Dermis microvascular lymphatic vessel endothelial cell (primary cell): ENCODE results near the gene ASPRV1. TPM values are rescaled to one million over a fixed set of nuclear protein-coding genes. Genes with fewer than 3 reads are reported as not detected.

Experiments used
- DNase-seq, 2 donors: peaks; one replicate each; pipeline versions ENCODE4 v3.0.0 to v3.0.0-alpha.2; 2010; ENCODE audit warnings: low read depth in 2 of 2
- total RNA-seq: library from RNA; depleted of rRNA; stranded (reverse); fragments of >200 nt; gene quantifications from 2 replicates; pipeline ENCODE4 v1.2.1, GENCODE V29; 2014

Gene ASPRV1
- total RNA-seq, 1 donor from 2014 or later, result under 0.01 TPM

DNA sequence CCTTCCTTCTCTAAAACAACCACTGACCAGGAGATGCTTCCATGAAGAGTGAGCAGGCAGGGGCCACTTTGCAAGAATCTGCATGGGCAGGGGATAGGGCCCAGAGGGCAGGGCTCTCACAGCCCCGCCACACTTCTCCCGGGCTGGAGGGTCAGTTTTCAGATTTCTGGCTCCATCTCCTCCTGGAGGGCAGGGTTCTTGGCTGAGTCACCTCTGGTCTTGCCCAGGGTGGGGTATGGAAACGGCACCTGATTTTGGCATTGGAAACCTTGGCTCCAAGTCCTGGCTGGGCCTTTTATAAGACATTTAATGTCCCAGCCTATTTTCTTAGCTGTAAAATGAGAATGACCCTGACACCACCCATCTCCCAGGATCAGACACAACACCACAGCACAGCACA is 27.6 kb upstream of the ASPRV1 start:
- no peak for DNase-seq

DNA sequence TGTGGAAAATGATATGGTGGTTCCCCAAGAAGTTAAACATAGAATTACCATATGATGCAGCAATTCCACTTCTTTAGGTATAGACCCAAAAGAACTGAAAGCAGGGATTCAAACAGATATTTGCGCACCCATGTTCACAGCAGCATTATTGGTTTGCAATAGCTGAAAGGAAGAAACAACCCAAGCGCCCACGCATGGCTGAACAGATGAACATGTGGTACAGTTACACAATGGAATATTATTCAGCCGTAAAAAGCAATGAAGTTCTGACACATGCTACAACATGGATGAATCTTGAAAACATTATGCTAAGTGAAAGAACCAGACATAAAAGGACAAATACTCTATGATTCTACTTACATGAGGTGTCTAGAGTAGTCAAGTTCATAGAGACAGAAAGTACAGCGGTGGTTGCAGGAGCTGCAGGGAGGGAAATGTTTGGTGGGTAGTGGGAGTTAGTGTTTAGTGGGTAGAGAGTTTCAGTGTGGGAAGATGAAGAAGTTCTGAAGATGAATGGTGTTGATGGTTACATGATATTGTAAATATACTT is 26.7 kb upstream of the ASPRV1 start:
- no peak for DNase-seq

DNA sequence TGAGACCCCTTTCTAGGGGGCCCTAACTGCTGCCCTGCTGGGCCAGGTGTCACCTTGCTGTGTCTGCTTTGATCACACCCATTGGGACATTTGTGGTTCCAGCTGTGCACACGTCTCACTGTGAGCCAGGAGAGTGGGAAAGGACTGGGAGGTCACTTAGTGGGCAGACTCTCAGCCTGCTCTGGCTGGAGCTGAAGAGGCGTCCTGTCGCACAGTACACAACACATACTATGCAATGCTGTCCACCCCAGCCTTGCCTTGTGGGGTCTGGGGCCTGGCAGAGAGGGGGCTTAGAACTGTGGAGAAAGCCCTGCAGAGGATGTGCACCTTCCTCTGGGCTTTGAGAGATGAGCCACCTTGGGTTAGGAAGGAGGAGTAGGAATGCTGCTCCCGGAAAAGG is 25.3 kb upstream of the ASPRV1 start:
- no peak for DNase-seq

DNA sequence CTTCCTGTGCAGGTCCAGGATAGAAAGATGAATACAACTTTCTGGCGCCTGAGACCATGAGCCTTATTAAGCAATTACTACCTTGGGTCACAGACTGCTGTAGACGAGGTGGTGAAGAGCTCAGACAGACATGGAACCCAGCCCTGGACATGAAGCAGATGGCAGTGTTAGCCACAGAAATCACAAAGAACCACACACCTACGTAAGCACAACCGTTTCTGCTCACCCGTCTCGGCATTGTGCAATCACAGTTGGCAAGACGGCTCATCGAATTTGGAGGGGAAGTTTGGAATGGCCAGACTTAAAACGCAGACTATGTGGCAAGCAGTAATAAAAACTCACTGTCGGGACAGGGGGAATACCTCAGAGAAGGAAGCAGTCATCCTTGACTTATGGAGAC is 24.3 kb upstream of the ASPRV1 start:
- no peak for DNase-seq

DNA sequence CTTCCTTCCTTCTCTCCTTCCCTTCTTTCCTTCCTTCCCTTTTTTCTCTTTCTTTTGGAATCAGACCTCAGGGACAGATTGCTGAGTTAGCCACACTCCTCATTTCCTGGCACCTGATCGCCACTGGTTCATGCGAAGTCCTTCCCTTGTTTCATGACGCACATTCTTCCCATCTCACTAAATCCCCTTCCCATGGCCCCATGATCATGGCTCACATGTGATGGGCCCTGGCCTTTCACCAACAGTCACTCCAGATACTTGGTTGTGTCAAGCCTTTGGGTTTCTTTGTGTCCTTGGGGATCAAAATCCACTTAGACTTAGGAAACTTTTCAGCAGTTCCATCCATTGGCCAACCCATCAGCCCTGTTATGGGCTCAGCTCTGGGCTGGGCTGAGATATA is 23.8 kb upstream of the ASPRV1 start:
- no peak for DNase-seq

DNA sequence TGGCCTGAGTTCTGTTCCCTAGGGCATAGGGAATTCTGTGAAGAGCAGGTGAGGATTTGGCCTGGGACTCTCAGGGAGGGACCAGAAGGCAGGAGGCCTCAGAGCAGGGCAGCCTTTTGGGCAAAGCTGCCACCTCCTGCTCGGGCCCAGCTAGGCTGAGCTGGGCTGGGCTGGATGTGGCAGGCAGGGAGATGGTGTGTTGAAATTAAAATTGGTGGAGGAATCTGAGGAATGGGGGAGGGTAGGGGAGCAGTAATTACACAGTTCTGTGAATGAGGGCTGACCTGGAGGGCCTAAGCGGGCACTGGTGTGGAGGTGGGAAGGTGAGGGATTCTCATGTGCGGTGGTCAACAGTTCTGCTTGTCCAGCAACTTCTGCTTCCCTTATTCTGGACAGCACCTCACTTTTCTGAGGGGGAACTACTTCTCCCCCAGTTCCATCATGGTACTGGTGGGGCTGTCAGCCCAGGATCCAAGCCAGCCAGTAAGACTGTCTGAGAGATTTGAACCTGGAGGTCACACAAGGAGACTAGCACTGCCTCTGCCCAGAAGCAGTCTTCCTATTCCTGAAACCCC is 22.0 kb upstream of the ASPRV1 start:
- DNase-seq, result no peak

DNA sequence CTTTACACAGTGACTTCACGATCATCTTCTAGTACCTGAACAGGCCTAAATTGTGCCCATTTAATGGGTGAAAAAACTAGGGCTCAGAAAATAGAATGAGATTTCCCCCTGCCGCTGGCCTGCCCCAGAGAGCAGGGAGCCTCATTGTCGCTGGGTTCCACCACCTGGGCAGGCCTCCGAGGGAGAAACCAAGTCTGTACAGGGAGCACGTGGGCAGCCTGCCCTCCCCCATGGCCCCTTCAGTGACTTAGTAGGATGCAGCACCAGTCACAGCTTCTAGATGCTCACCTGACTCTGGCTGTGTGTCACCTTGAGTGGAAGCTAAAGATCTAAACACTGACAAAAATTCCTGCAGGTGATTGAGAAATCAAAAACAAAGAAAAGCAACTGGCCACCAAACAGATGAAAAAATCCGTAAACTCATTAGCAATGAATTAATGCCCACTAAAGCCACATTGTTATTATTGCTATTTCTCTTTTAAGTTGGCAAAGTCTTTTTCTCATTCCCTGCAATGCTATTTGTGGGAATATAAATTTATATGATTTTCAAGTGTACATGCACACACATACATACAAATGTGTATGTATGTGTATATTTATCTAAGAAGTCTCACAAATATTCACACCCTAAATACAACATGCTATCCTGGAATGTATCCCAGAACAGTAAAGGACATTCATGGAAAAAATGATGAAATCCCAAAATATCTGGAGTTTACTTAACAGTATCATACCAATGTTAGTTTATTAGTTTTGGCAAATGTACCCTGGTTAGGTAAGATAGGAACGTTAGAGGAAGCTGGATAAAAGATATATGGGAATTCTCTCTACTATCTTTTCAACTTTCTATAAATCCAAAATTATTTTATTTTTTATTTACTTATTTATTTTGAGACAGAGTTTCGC is 18.7 kb upstream of the ASPRV1 start:
- peak in 1 of 2 donors; percentile 63 for DNase-seq

DNA sequence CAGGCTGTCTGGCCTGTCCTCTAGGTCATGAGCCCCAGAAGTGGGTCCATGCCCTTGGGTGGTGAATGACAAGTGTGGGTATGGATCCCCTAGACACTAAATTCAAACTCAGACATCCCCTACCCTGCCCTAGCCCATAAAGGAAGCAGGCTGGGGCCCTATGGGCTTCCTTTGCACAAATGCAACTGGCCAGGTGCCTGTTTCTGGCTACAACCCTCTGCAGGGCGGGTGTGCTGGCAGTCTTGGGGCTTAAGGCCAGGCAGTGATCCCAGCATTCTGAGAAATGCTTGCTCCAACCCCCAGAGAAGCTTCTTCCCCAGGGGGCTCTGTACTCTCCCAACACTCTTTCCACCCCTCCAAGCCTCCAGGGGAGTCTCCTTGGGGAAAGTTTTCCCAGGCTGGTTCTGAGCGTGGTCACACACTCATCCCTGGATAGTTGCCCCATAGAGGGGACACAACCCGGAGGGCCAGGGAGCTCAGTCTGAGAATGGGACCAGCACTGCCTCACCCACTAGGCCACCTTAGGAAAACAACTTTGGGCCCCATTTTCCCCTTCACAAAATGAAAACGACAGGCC is 16.6 kb upstream of the ASPRV1 start:
- no peak for DNase-seq

DNA sequence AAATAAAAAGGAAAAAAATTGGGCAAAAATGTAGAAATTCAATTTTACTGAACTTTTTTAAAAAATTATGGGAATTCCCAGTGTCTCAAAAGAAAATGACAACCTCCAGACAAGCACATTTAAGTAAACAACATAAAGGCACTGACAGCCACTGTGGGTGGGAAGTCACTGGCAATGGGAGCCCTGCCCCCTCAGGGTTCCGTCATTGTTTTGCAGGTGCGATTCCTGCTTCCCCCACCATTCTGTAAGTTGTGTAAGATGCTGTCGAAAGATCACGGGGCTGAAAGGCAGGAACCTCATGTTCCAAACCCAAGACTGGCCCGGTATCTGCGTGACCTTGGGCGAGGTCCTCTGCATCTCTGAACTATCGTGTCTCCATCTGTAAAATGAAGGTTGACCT is 15.8 kb upstream of the ASPRV1 start:
- DNase-seq, result no peak

DNA sequence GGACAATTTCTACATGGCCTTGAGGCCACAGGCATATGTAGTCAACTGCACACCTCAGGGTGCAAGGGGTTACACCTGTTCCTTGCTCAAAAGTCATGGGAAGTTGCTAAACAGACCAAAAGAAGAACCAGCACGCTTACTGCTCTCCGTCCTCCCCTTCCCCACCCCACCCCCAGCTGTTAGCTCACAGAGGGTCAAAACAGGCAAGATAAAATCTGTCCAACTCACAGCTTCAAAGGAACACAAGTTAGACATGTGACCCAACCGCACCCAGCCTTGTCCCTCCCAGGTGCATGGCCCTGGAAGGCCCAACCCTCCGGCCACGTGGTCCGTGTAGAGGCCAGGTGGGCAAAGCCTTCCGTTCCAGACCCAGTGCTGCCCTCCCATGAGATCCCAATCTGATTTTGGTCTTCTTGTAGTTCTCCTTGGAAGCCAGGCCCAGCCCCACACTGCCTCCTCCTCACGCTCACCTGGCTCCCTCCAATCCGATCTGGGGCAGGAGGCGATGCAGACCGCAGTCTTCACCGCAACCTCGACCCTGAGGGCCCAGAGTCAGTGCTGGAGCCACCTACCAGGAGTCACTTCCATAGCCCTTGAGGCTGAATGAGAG is 14.5 kb upstream of the ASPRV1 start:
- no peak for DNase-seq

DNA sequence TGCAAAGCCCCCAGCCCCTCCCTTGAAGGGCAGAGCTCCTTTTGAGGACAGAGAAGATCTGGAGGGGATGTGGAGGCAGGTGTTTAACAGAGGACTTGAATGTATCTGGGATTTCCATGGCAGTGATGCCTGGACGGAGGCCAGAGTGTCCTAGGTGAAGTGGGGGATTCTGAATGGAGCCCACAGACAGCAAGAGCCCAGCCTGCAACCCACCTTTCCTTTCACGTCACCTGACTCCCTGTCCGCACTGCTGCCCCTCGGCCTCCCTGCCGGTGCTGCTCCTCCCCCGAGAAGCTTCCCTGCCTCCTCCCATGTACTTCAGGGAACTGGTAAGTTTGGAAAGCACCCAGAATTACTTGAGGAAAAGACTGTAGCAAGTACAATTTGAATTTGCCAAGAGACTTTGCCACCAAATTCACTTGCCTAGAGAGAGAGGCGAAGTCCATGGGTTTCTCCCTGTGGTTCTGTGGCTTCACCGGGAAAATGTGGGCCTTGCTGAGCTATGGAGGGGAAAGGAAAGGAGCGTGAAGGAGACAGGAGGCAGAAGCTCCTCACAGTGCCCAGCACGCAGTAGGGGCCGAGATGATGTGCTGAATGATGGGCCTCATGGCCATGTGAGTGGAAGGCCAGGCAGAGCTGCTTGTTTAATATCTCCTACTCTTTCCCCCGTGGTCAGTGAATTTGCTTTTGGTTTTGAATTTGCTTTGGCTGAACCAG is 13.9 kb upstream of the ASPRV1 start:
- no peak for DNase-seq

DNA sequence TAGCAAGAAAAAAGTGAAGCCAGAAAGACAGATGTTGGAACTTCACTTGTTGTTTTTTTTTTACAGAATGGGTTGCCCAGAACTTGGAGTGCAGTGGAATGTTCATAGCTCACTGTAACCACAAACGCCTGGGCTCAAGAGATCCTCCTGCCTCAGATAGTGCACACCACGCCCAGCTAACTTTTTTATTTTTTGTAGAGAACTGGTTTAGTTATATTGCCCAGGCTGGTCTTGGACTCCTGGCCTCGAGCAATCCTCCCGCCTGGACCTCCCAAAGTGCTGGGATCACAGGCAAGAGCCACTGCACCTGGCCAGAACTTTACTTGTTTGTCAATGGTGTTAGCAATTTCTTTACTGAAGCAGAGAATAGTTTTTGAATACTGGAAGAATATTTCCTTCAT is 11.9 kb upstream of the ASPRV1 start:
- no peak for DNase-seq

DNA sequence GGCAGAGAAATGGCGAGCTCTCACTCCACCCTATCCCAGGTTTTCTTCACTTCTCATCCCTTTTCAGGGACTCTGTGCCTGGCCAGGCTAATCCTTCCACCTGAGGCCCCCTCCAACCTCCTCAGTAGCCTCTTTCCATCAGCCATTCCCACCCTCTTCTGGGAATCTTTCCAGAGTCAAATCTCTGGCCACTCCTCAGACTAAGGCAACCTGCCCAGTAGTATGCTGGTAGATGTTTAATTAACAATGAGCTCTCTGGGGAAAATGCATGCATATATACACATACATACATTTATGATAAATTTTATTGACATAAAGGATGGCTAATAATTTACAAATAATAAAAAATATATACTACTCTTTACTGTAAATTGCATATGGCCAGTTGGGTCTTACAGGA is 11.4 kb upstream of the ASPRV1 start:
- DNase-seq, result no peak

DNA sequence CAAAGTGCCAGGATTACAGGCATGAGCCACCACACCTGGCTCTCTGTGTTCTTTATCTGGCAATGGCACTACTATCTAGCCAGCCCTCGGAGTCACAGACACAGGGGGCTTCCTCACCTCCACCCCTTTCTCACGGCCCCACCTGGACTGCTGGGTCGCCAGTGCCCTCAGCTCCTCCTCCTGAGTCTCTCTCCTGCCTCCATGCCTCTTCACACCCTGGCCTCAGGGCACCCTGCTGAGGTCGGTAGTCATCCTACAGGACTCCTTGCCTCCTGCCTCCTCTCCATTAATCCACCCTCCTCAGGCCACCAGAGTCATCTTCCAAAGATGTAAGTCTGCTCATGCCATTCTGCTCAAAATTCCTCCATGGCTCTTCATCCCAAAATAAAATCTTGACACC is 8.6 kb upstream of the ASPRV1 start:
- DNase-seq, result no peak

DNA sequence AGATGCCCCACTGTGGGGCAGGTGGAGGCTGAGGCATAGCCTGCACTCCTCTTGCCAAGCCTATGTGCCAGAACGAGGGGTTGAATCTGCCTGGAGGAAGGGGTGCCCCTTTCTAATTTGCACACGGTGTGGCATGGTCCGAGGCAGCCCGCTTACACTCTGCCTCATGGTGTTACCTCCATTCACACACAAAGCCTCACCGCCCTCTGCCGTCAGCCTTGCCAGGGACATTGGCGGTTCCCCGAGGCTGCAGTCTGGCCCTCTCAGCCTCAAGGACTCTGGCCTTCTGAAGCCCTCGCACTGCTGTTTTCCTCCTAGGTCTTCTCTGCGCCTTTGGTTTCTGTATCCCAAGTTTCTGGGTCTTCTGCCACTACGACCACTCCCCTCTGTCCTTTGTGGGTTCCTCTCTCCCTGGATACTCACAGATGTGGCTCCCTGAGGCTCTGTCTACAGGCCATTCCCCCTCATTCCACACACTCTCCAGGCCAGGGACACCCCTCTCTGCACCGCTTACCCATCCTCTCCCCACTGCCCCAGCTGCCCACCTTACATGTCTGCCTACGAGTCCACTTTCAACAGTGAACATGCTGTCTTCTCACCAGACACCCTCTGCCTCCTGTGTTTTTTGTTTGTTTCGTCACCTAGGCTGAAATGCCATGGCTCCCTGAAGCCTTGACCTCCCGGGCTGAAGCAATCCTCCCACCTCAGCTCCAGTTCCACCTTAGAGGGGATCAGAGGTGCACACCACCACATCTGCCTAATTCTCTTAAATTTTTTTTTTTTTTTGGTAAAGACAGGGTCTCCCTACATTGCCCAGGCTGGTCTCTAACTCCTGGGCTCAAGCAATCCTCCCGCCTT is 7.9 kb upstream of the ASPRV1 start:
- DNase-seq, result no peak

DNA sequence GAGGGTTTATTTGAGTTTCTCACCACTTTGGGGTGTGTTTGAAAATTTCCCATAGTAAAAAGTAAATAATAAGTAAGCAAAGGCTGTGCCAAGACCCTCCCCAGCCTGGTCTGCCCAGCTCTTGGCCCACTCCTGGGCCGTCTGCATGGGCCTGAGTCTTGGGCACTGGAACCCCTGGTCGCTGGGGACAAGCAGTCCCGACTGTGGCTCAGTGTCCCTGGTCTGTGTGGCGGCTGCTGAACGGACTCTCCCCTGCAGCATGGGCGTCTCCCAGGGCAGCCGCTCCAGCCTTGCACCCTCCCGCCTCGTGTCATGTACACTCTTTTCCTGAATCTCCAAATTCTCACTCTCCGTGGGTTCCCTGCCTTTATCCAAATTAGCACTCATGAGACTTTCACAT is 7.2 kb upstream of the ASPRV1 start:
- no peak for DNase-seq

DNA sequence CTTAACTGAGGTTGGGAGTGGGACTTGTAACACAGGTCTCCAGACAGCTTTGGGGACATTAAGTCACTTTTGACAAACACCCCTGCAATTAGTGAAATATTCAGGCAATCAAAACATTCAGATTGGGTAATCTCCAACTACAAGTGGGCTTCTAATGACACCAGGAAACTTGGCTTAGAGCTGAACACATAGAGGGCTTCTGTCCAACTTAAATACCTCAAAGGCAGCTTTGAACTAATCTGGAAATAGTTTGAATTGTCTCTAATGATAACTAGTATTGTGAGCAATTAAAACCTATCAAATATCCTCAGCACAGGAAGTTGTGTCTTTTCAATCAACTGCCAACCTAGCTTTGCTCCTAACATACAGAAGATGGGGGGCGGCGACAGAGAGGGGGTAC is 5.1 kb upstream of the ASPRV1 start:
- DNase-seq, result no peak

DNA sequence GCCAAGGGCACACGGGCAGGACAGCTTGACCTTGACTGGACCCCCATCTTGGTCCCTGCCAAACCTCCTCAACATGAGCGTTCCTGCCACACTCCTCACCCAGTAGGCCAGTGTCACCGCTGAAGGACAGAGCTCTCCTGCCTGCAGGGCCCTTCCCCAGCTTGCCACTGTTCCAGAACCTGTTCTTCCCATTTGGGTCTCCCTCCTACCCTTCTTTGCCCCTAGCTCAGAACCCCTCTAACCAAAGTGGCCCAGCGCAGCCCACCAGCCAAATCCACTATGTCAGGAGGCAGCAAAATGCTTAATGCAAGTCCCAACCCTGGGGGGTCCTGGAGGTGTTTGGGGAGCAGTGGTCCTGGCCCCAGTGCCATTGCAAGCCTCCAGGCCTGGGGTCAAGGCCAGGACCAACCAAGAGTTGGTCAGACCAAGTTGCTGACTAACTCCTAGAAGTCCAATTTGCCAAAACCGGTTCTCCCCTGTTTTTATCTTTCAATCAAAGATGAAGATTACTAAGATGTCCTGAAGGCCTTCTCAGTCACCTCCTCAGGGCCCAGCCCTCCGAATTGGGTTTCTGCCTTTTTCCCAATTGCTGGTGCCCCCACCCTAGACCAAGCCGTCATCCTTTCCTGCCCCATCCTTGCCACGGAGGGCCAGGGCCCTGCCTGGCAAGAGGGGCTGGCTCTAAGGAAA is 4.5 kb upstream of the ASPRV1 start:
- DNase-seq, result no peak

DNA sequence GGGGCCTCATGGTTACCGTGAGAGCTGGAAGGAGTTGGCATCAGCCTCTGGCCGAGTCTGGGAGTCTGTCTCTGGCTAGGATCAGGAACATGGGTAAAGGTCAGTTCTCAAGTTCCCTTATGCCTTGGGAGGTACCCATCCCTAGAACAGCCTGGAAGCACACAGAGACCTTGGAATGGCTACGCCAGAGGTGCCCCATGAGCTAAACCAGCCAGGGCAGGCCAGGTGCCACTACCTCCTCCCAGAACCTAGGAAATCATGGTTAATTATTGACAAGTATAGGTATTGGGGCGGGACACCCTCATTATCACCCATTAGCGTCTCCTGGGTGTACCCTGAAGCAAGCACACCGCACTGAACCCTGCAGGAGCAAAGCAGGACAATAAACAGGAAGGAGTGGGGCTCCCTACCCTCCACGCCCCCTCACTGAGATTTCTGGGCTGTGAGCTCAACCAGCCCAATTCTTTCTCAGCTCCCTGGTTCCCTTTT is 3.0 kb upstream of the ASPRV1 start:
- no peak for DNase-seq
